Endodermal cell (in vitro differentiated cells): ENCODE results near the gene ANXA8L1. TPM values are rescaled to one million over a fixed set of nuclear protein-coding genes. Genes with fewer than 3 reads are reported as not detected.
"Not testable (repeated sequence)": the region's sequence is repeated elsewhere in the genome, so short reads cannot be mapped to it uniquely, and the experiment has no call there.

Experiments
- DNase-seq: peaks from one replicate; pipeline ENCODE4 v3.0.0-alpha.2; 2017
- H3K27ac ChIP-seq: 2 replicates; pipeline ENCODE4 v1.5.1; 2013; ENCODE audit warnings: mild to moderate bottlenecking, low read depth, low read length, moderate library complexity
- H3K27me3 ChIP-seq: 2 replicates; pipeline ENCODE4 v1.6.1; 2013; ENCODE audit warnings: mild to moderate bottlenecking, low read length, moderate library complexity; ENCODE audit not compliant: insufficient read depth, control insufficient read depth, poor library complexity, severe bottlenecking
- H3K36me3 ChIP-seq: 2 replicates; pipeline ENCODE4 v1.7.0; 2013; ENCODE audit warnings: mild to moderate bottlenecking, low read length, moderate library complexity; ENCODE audit not compliant: control insufficient read depth, insufficient read depth
- H3K4me1 ChIP-seq: one replicate; pipeline ENCODE4 v1.7.0; 2013; ENCODE audit warnings: low read length; ENCODE audit not compliant: control insufficient read depth, insufficient read depth
- H3K4me3 ChIP-seq: 2 replicates; pipeline ENCODE4 v1.5.1; 2013; ENCODE audit warnings: mild to moderate bottlenecking, low read length, moderate library complexity
- H3K9ac ChIP-seq: 2 replicates; pipeline ENCODE4 v1.6.1; 2013; ENCODE audit warnings: mild to moderate bottlenecking, low read length, moderate library complexity; ENCODE audit not compliant: poor library complexity, severe bottlenecking; ENCODE audit errors: extremely low read depth
- H3K9me3 ChIP-seq: 2 replicates; pipeline ENCODE4 v1.6.1; 2013; ENCODE audit warnings: mild to moderate bottlenecking, low read length, moderate library complexity; ENCODE audit not compliant: control insufficient read depth
- H3K27ac Mint-ChIP-seq: 2 replicates; pipeline ENCODE4 v1.8.0; 2020; ENCODE audit warnings: mixed read lengths
- H3K27me3 Mint-ChIP-seq: 2 replicates; pipeline ENCODE4 v1.8.0; 2021; ENCODE audit warnings: mild to moderate bottlenecking, mixed read lengths; ENCODE audit not compliant: insufficient read depth
- H3K36me3 Mint-ChIP-seq: 2 replicates; pipeline ENCODE4 v1.8.0; 2020; ENCODE audit warnings: low read depth, mixed read lengths
- H3K4me1 Mint-ChIP-seq: 2 replicates; pipeline ENCODE4 v1.8.0; 2020; ENCODE audit warnings: mixed read lengths
- H3K4me3 Mint-ChIP-seq: 2 replicates; pipeline ENCODE4 v1.8.0; 2020; ENCODE audit warnings: mild to moderate bottlenecking, moderate library complexity, mixed read lengths
- H3K9me3 Mint-ChIP-seq: 2 replicates; pipeline ENCODE4 v1.8.0; 2020; ENCODE audit warnings: mild to moderate bottlenecking, mixed read lengths
- WGBS, 2 experiments: methylation state at CpG; one replicate each; pipeline versions ENCODE4 v1.1.5 to v1.1.7; 2013; ENCODE audit warnings: missing lambda C conversion rate in 2 of 2, mixed read lengths in 1 of 2; ENCODE audit not compliant: insufficient coverage in 1 of 2, insufficient read length in 1 of 2; 5-methylcytosine and 5-hydroxymethylcytosine counted together
- total RNA-seq, 2 donors: library from RNA; stranded (reverse); fragmentation: NEBNext Ultra II Directional in 1 of 2; extraction: Animal tissue kit (Norgen Biotek cat#: 25700) in 1 of 2; gene quantifications; 2 replicates in 1 of 2; 3 replicates in 1 of 2; pipeline ENCODE4 v1.2.1, GENCODE V29; 2021
- TF ChIP-seq, protein P1 (sequence below): fragments of 200-600 bp; sonication (generic); conservative IDR thresholded peaks from 2 replicates; pipeline ENCODE4 v1.5.0; 2021; ENCODE audit warnings: antibody characterized with exemption, mild to moderate bottlenecking

The ANXA8L1 gene
- total RNA-seq, 2 donors from 2014 or later: not detected

DNA sequence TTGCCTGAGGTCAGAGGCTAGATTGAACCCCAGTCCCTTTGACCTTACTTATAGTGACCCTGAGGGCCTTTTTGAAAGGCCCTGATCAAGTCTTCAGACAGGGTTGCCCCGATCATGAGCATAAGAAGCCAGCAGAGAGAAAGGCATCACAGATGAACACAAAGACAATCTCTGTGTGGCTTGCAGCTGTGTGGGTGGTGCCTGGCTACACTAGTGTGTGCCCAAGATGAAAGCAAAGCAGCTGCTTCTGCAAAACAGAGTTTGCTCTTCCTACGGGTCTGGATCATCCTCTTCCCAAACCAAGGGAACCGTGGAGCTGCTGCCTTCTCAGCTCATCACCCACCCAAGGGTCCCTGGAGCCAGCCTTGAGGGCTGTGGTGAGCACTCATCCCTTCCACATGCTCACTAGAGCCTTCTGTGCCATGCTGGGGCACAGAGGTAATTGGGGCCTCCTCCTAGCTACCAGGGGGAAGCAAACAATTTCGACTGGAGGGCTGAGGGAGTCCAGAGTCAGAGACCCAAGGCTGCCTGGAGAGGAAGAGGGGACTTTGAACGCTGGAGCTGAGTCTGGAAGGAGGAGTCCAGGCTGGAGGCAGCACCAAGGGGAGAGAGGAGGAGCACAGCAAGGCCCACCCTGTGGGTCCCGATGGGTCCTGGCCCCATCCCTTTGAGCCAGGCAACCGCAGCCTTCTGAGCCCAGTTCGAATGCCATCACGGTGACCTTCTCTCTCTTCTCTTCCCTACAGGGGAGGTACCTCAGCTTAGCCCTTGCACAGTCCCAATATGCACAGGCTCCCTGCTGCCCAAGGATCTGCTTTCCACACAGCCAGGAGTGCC is 46.5 kb upstream of the ANXA8L1 start:
- H3K36me3 Mint-ChIP-seq: no peaks in the 10 kb centered on the region
- no peak overlapping the region for H3K4me3 ChIP-seq
- TF ChIP-seq, protein P1, sequence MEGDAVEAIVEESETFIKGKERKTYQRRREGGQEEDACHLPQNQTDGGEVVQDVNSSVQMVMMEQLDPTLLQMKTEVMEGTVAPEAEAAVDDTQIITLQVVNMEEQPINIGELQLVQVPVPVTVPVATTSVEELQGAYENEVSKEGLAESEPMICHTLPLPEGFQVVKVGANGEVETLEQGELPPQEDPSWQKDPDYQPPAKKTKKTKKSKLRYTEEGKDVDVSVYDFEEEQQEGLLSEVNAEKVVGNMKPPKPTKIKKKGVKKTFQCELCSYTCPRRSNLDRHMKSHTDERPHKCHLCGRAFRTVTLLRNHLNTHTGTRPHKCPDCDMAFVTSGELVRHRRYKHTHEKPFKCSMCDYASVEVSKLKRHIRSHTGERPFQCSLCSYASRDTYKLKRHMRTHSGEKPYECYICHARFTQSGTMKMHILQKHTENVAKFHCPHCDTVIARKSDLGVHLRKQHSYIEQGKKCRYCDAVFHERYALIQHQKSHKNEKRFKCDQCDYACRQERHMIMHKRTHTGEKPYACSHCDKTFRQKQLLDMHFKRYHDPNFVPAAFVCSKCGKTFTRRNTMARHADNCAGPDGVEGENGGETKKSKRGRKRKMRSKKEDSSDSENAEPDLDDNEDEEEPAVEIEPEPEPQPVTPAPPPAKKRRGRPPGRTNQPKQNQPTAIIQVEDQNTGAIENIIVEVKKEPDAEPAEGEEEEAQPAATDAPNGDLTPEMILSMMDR: no peak
- no peak overlapping the region for H3K9ac ChIP-seq
- peaks cover 4% of the 10 kb centered on the region for H3K27me3 Mint-ChIP-seq
- H3K36me3 ChIP-seq: no peaks in the 10 kb centered on the region
- H3K4me3 Mint-ChIP-seq: no peak overlapping the region
- no peaks in the 10 kb centered on the region for H3K27me3 ChIP-seq
- no peaks in the 10 kb centered on the region for H3K9me3 Mint-ChIP-seq
- H3K27ac Mint-ChIP-seq: no peak overlapping the region
- no peaks in the 10 kb centered on the region for H3K9me3 ChIP-seq
- peaks cover 6% of the 10 kb centered on the region for H3K4me1 Mint-ChIP-seq
- no peak for DNase-seq
- no peaks in the 10 kb centered on the region for H3K4me1 ChIP-seq
- 78 to 87% methylated on average over 4 to 9 of the region's 9 CpGs for WGBS, 2 experiments
- H3K27ac ChIP-seq: no peak overlapping the region

DNA sequence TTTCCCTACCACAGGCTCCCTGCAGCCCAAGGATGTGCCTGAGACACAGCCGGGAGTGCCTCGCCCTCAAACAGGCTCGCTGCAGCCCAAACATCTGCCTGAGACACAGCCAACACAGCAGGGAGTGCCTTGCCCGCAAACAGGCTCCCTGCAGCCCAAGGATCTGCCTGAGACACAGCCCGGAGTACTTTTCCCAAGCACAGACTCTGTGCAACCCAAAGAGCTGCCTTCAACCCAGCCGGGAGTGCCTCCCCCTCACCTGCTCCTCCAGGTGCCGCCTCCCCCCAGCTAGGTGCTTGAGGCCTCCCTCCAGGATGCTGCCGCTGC is 45.9 kb upstream of the ANXA8L1 start:
- H3K9ac ChIP-seq: no peak overlapping the region
- peak; percentile 67 for DNase-seq
- H3K36me3 Mint-ChIP-seq: no peaks in the 10 kb centered on the region

DNA sequence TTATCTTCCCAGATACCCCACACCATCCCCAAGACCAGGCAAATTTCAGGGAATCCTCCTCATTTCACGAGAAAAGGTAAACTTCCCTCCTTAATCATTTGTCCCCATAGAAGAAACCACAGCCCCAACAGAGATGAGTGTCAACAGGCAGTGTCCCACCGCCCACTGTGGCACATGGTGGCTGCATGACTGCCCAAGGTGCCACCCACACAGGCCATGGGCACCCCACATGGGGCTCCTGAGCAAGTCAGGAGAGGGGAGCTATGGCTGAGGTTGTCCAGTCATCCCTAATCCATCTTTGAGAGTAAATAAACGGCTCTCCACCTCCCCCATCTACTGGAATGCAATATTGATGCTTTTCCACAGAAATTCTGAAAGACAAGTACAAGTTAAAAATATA is 44.7 kb upstream of the ANXA8L1 start:
- no peaks in the 10 kb centered on the region for H3K9me3 ChIP-seq
- H3K27ac Mint-ChIP-seq: no peak overlapping the region
- WGBS, 2 experiments: 91% methylated on average over 3 of the region's 3 CpGs; no CpG with 5 or more reads in 1 of the 2 experiments
- no peak overlapping the region for H3K27ac ChIP-seq
- no peaks in the 10 kb centered on the region for H3K36me3 ChIP-seq
- H3K27me3 ChIP-seq: no peaks in the 10 kb centered on the region
- no peak for DNase-seq
- no peak overlapping the region for H3K4me3 ChIP-seq
- H3K4me3 Mint-ChIP-seq: no peak overlapping the region
- no peak overlapping the region for H3K9ac ChIP-seq
- no peaks in the 10 kb centered on the region for H3K9me3 Mint-ChIP-seq
- peaks cover 6% of the 10 kb centered on the region for H3K4me1 Mint-ChIP-seq
- peaks cover 4% of the 10 kb centered on the region for H3K27me3 Mint-ChIP-seq
- no peaks in the 10 kb centered on the region for H3K36me3 Mint-ChIP-seq
- no peaks in the 10 kb centered on the region for H3K4me1 ChIP-seq
- TF ChIP-seq, protein P1: no peak

More for the DNA sequence above, 45.9 kb upstream of the ANXA8L1 start:
- H3K4me1 ChIP-seq: no peaks in the 10 kb centered on the region
- H3K4me3 ChIP-seq: no peak overlapping the region
- TF ChIP-seq, protein P1: no peak
- Mint-ChIP-seq H3K4me3 (no peak overlapping the region), H3K9me3 (no peaks in the 10 kb centered on the region), H3K27ac (no peak overlapping the region), H3K27me3 (peaks cover 4% of the 10 kb centered on the region), H3K4me1 (peaks cover 6% of the 10 kb centered on the region)
- H3K9me3 ChIP-seq: no peaks in the 10 kb centered on the region
- H3K27ac ChIP-seq: no peak overlapping the region
- WGBS, 2 experiments: 46 to 71% methylated on average over 2 to 8 of the region's 8 CpGs
- no peaks in the 10 kb centered on the region for H3K27me3 ChIP-seq
- H3K36me3 ChIP-seq: no peaks in the 10 kb centered on the region

DNA sequence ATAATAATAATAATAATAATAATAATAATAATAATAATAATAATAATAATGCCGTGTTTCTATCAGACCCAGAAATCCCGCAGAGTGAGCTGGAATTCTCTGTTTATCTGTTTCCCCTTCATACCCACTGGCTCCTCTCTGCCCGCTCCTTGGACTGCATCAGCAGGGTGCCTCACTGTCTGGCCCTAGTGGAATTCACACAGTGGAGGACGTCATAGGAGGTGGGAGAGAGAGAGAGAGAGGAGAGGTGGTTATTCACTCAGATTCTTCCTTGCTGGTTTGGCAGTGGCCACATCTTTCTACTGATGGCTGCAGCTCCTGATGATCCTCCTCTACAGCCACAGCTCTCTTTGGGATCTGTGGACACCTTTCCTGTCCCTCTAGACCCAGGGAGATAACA is 10.1 kb upstream of the ANXA8L1 start:
- DNase-seq, H3K9ac ChIP-seq, H3K9me3 Mint-ChIP-seq, H3K4me3 Mint-ChIP-seq, H3K4me1 Mint-ChIP-seq, H3K9me3 ChIP-seq, H3K27me3 Mint-ChIP-seq, H3K4me1 ChIP-seq, H3K27ac Mint-ChIP-seq, H3K27ac ChIP-seq, H3K36me3 Mint-ChIP-seq, H3K36me3 ChIP-seq, H3K4me3 ChIP-seq, H3K27me3 ChIP-seq: not testable (repeated sequence)
- WGBS, 2 experiments: 92% methylated on average over 3 of the region's 4 CpGs; no CpG with 5 or more reads in 1 of the 2 experiments

DNA sequence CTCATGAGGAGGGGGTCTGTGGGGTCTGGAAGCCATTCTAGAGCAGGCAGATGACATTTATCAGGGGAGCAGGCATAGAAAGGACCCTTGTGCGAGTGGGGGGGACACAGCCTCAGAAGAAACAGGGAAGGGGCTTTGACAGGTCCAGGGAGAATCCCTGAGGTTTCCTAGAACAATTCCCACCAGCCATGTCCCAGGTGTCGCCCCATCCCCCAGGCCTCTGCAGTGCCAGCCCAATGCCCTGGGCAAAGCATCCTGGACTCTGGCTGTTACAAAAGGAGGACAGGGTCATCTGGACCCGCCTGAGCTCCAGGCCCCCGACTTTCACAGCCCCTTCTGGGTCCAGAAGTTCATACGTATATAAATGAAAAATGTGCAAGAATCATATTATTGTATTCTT is 8.4 kb upstream of the ANXA8L1 start:
- H3K9me3 ChIP-seq, H3K36me3 Mint-ChIP-seq, H3K27ac Mint-ChIP-seq, H3K36me3 ChIP-seq, H3K27me3 Mint-ChIP-seq, H3K9me3 Mint-ChIP-seq, H3K4me3 Mint-ChIP-seq, H3K4me3 ChIP-seq, DNase-seq, H3K9ac ChIP-seq, H3K4me1 Mint-ChIP-seq, H3K4me1 ChIP-seq, H3K27me3 ChIP-seq, H3K27ac ChIP-seq: not testable (repeated sequence)
- 92% methylated on average over 1 of the region's 5 CpGs; no CpG with 5 or more reads in 1 of the 2 experiments for WGBS, 2 experiments
